GM21529 (cell line): ENCODE data around the gene SLC2A10.
"Not testable (repeated sequence)": the region's sequence is repeated elsewhere in the genome, so short reads cannot be mapped to it uniquely, and the experiment has no call there.

Experiments used
- ATAC-seq: cut with Tn5 transposase; IDR thresholded peaks from one replicate; pipeline ENCODE4 v1.9.1; 2021; ENCODE audit not compliant: unreplicated experiment

The SLC2A10 gene

DNA sequence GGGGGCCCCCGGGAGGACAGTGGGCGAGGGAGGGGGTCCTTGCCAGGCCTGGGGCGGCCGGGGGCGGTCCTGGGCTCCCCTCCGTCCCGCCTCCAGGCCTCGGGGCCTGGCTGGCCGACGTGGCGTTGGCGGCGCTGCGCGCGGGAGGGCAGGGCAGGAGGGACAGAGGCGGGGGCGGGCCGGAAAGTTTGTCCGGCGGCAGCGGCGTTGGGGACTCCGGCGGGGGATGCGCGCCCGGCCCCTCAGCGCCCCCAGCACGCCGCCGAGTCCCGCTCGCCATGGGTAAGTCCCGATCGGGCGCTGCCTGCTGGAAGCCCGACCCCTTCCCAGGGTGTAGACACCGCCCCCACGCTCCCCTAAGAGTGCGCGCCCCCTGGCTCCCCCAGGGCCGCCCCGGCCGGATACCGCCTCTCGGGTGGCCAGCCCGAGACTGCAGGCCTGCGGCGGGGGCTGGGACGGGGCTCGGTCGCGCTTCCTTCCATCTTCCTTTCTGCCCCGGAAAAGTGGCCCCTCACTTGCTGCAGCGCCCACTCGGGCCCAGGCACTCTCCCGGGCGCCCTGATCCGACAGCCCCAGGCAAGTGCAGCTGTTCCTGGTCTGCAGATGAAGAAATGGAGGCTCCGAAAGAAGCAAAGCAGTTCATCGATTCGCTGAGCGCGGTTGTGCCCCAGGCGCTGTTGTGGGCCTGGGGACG lies at the start of gene SLC2A10:
SLC2A10 (plus strand) TSS at position 191 of the 694 bp plus-strand sequence; CDS start at position 279, 88 bp downstream.
- no peak for ATAC-seq

DNA sequence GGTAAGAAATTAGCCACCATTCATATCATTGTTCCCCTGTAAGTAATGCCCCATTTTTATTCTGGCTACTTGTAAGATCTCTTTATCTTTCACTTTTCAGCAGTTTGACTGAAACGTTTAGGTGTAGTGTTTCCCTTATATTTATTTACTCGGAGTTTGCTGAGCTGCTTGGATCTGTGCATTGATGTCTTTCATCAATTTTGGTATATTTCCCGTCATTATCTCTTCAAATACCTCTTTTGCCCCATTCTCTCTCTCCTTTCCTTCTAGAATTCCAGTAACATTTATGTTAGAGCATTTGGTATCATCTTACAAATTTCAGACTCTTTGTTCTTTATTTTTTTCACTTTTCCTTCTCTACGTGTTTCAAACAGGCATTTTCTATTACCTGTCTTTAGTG lies 49.0 kb upstream of the SLC2A10 start:
- no peak for ATAC-seq

DNA sequence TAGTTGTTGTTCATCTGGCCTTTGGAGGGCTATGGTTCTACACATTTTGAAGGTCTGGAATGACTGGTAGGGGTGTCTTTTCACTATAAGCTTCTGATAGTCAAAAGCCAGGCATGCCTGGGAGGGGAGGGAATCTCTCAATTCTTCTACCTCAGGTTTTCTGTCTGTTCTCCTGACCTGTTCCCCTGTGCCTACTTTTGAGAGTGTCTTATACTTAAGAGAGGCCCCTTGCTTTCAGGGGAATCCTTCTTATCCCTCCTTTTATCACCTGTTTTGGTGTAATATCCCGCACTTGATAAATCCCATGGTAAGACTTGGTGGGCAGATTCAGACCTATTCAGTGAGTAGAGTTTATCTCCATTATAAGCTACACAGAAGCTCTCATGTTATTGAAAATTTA lies 47.8 kb upstream of the SLC2A10 start:
- no peak for ATAC-seq

DNA sequence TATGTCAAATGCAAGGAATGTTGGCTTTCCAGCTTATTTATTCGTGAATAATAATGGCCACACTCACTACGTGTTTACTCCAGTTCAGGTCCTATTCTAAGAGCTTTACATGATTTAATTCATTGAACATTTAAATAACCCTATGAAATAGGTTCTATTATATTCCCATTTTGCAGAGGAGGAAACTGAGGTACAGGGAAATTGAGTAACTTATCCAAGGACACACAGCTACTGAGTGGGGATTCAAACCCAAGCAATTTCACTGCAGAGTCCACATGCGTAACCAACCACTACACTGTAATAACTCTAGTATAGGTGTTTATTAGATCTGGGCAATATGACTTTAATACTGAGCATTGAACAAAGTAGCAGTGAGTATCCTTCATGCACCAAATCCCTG lies 45.9 kb upstream of the SLC2A10 start:
- no peak for ATAC-seq

DNA sequence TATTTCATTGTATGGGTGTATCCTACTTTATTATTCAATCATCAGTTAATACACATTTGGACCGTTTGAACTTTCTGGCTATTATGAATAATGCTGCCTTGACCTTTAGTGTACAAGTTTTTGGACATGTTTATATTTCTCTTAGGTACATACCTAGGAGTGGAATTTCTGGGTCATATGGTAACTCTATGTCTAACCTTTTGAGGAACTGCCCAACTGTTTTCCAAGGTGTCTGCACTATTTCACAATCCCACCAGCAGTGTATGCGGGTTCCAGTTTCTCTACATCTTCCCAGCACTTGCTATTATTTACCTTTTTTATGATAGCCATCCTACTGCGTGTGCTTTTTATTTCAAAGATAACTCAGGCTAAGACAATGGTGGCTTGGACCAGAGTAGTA lies 43.8 kb upstream of the SLC2A10 start:
- ATAC-seq = no peak

DNA sequence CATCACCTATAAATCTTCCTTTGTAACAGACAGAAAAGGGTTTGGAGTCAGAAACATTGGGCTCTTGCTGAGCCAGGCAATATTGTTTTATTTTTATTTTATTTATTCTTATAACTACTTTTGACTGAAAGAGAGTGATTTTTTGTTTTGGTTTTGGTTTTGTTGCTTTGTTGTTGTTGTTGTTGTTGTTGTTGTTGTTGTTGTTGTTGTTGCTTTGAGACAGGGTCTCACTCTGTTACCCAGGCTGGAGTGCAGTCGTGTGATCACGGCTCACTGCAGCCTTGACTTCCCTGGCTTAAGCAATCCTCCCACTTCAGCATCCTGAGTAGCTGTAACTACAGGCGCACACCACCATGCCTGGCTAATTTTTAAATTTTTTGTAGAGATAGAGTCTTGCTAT lies 43.1 kb upstream of the SLC2A10 start:
- ATAC-seq = no peak

DNA sequence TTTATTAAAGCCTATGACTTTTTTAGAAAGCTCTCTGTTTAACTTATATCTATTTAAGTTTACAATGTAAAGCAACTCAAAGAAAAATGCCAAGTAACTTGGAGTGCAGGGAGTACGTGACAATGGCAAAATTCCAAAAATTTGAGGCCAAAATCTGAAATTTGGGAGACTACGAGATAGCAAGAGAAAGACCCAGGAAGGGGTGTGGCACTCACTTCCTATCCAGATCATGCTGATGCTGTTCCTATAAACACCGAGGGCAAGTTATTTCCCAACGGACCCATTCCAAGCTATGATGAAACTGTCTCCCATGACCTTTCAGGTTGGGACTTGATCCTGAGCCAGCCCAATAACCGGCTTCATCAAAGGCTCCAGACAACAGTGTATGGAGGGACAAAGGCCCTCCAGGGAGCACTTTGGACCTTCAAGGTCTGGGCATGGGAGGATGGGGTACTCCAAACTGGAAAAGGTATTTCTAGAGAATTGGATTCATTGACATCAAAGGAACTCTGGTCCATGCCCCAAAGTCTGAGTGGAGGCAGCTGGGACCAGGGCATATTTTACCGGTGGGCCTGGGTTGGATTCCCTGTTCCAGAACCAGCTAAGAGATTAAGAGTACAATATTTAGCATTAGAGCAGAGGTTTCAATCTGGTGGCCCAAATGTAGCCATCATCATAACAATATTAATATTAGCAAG lies 42.5 kb upstream of the SLC2A10 start:
- ATAC-seq = no peak

DNA sequence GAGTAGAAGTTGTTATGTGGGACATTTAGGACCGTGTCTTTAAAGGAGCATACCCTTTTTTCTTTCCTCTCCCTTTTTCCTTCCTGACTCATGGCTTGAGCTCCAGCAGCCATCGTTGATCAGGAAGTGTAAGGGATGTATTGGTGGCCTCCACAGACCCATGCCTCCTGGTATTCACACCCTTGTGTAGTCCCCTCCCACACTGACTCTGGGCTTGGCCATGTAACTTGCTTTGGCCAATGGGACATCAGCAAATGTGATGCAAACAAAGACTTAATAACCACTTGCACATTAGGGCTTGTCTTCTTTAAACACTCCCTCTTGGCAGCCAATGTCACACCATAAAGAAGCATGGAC lies 39.2 kb upstream of the SLC2A10 start:
- no peak for ATAC-seq

DNA sequence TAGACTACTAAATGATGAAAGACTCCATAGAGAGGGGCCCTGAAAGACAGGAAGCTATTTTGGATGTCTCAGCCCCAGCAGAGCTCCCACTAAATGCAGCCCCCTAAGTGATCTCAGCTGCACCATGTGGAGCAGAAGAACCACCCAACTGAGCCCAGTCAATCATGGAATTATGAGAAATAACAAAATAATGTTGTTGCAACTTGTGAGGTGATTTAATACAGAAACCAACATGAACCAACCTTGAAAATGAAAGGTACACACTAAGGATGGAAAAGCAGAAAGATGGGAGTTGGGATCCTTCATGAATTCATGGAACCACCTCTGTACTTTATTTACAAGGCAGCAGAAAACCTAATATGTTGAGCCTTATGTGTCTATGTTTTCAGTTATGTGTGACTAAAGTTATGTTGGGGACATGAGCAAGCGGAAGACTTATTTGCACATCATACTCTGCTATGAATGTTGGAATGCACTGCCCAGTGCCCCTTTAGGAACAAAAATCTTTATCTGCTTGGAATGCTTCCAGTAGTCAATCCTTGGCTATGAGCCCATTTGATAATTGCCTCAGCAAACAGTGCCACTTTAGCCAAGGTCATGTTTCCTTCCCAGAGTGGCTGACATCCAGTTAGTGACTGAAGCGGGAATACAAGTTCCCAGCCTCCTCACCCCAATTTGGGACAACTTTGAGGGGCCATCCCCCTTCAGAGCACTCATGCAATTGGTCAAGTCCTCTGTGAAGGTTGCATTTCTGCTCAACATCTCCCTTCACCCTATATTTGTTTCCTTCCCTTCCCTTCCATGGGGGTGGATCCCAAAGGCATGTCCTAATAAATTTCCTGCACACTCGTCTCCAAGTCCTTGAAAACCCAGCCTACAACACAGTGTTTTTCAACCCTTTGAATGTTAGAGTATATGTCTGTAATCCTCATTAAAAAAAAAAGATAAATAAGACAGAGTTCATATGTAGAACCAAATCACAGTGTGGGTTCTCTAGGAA lies 38.6 kb upstream of the SLC2A10 start:
- no peak for ATAC-seq

DNA sequence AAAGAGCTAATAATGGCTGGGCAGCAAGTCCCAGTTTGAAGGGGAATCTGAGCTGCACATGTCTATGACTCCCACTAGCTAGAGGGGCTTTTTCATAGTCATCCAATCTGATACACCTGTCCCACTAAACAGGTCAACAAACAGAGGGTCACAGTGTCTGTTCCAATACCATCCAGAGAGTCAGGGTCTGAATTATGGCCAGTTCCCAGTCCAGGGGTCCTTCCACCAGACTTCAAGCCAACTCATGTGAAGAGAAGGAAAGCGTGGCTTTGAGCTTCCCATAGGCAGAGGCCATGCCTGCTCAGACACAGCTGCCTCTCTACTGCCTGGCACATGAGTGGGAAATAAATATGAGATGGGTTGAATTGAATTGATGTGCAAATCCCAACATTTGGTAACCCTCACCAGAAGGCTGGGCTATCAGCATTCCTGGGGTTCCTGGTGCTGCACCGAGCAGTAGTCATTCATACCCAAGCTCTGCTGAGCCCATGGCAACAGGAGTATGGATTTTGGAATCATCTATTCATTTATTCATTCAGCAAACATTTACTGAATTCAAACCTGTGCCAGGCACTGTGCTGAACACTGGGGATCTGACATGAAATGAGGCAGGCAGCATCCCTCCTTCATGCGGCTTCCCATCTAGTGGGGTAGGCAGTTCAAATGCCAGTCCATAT lies 37.4 kb upstream of the SLC2A10 start:
- ATAC-seq = no peak

GRCh38 chr20:46672543-46673148 lies 36.8 kb upstream of the SLC2A10 start:
- ATAC-seq = no peak

DNA sequence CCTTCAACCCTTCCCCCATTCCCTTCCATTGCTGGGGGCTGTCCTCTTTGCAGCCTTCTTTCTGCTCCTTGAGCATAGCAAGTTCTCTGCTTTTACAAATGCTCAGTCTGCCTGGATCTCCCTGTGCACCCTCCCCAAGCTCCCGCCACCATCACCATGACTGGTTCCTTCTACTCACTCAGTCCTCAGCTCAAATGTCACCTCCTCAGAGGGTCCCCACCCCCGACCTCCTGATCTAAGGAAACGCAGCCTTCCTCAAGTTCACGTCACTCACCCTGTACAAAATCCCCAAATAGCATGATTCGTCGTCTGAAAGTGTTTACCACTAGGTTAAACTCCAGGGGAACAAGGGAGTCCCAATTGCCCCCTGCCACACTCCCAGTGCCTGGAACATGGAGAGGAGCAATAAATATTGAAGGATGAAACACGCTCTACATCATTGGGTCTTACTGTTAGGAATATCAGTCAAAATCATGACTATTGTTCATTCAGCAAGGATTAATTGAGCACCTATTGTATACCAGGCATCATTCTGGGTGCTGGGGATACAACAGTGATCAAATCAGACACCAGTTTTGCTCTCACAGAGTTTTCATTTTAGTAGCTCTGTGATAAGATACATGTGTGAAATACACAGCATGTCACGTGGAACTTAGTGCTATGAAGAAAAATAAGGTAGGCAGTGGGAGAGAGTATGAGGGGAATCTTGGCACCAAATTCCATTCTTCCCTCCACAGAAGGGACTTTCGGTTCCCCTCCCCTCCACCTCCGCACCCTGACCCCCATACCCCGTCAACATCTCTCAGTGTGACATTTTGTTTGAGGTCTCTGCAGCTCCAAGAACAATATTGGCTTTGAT lies 35.8 kb upstream of the SLC2A10 start:
- no peak for ATAC-seq

DNA sequence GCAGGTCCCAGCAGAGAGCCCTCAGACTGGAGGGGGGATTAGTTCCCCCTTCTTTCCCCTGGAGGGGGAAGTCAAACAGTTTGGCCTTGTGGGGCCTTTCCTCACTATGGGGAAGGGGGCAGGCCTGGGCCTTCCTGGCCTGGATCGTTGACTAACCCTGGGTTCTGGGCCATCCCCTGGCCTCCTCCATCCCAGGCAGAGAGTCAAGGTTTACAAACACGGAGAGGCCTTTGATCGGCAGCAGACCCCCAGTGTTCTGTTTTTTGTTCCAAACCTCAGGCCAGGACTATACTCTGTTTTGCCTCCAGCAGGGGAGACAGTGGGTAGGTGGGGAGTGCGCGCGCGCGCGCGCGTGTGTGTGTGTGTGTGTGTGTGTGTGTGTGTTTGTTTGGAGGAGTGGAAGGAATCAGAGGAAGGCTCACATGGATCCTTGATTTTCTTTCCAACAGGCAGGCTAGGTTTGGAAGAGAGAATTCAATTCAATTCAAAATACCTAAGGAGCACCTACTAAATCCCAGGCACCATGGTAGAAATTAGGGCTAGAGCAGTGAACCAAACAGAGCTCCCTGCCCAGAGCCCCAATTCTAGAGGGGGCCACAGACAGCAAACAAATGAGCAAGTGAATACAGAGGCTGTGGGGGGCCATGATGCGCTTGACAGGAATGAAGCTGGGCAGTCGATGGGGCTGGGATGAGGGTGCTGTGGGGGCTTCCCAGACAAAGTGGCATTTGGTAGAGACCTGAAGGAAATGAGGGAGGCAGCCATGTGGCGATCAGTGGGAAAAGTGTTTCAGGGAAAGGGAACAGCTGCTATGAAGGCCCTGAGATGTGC lies 35.0 kb upstream of the SLC2A10 start:
- ATAC-seq = no peak

DNA sequence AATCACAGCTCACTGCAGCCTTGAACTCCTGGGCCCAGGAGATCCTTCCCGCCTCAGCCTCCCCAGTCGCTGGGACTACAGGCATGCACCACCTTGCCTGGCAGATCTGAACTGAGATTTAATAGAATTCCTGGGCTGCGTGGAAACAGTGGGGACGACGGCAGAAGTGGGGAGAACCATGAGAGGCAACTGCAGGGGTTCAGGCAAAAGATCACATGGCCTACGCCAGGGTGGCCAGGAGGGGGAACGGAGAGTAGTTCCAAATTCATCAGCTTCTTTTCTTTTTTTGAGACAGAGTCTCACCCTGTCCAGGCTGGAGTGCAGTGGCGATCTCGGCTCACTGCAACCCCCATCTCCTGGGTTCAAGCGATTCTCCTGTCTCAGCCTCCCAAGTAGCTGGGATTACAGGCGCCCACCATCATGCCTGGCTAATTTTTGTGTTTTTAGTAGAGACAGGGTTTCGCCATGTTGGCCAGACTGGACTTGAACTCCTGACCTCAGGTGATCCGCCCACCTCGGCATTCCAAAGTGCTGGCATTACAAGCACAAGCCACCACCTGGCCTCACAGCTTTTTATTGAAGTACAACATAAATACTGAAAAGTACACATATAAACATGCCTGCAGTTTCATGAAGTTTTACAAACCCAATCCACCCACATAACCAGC lies 32.7 kb upstream of the SLC2A10 start:
- ATAC-seq = not testable (repeated sequence)

DNA sequence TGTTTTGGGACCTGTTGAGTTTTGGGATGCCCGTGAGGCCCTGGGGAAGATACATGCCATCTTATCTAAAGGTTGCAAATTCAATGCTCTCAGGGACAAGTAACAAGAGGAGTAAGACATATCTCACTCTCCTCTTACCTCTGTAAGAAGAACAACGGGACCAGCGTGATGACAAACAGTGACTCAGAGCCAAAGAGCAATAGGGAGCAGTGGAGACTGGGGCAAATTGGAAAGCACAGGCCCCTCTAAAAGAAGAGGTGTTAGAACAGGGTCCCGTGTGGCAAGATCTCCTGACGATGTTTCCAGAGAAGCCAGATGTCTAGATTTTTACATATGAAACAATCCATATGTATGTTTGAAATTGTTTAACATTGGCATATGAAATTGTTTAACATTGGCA lies 31.8 kb upstream of the SLC2A10 start:
- no peak for ATAC-seq

- ATAC-seq = no peak
Measured at GRCh38 chr20:46678516-46678915, 30.9 kb upstream of the SLC2A10 start.

DNA sequence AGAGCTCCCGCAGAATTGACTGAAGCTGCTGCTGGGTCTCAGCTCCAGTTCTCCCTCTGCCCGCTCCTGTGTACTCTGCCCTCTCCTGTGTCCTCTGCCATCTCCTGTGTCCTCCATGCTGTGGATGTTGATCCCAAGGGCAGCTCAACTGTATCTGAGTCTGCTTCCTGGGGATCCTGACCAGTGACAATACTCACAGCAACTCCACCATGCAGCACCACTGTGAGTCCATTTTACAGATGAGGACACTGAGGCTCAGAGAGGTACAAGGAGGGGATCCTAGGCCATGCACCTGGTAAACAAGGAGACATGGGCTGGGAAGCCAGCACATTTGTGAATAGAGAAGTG lies 28.8 kb upstream of the SLC2A10 start:
- no peak for ATAC-seq
